HepG2 (cell line): ENCODE measurements around the gene MRPL48. TPM values are rescaled to one million over a fixed set of nuclear protein-coding genes. Genes with fewer than 3 reads are reported as not detected.

ENCODE experiments used
- ARID3A ChIP-seq: IDR thresholded peaks from 2 replicates; pipeline ENCODE4 v1.6.1; 2012; ENCODE audit warnings: low read depth, low read length, improper control_type of control experiment
- ARID4A ChIP-seq: sonication (generic); formaldehyde crosslinking; IDR thresholded peaks from 2 replicates; pipeline ENCODE4 v1.5.0; 2020; ENCODE audit warnings: mild to moderate bottlenecking, missing genetic modification reagents, borderline replicate concordance
- DDIT3 ChIP-seq: sonication (generic); formaldehyde crosslinking; IDR thresholded peaks from 2 replicates; pipeline ENCODE4 v1.4.0; 2020; ENCODE audit warnings: mild to moderate bottlenecking, missing genetic modification reagents
- HES4 ChIP-seq: sonication (generic); formaldehyde crosslinking; IDR thresholded peaks from 2 replicates; pipeline ENCODE4 v1.9.0; 2021; ENCODE audit warnings: mild to moderate bottlenecking, missing genetic modification reagents, borderline replicate concordance
- HNRNPLL ChIP-seq: fragments of 200-400 bp; formaldehyde crosslinking; IDR thresholded peaks from 2 replicates; pipeline ENCODE4 v1.6.1; 2017; ENCODE audit warnings: mild to moderate bottlenecking, low read depth, low read length; ENCODE audit not compliant: poor library complexity, severe bottlenecking
- KLF13 ChIP-seq: sonication (generic); formaldehyde crosslinking; IDR thresholded peaks from 2 replicates; pipeline ENCODE4 v1.4.0; 2020; ENCODE audit warnings: mild to moderate bottlenecking, missing genetic modification reagents
- SOX6 ChIP-seq, 2 experiments: fragments of 450-650 bp in 1 of 2; sonication (generic) in 1 of 2; formaldehyde crosslinking in 1 of 2; IDR thresholded peaks; 2 replicates each; pipeline versions ENCODE4 v1.4.0 to v1.6.1; 2017 to 2020; ENCODE audit warnings: antibody characterized with exemption in 1 of 2, mild to moderate bottlenecking in 1 of 2, missing genetic modification reagents in 1 of 2
- ZFX ChIP-seq: sonication (generic); formaldehyde crosslinking; IDR thresholded peaks from 2 replicates; pipeline ENCODE4 v1.4.0; 2020; ENCODE audit warnings: mild to moderate bottlenecking, low read depth, missing genetic modification reagents, moderate library complexity
- ZMYM3 ChIP-seq: sonication (generic); formaldehyde crosslinking; IDR thresholded peaks from 2 replicates; pipeline ENCODE4 v1.5.1; 2020; ENCODE audit warnings: mild to moderate bottlenecking, missing genetic modification reagents
- ZNF138 ChIP-seq: sonication (generic); formaldehyde crosslinking; IDR thresholded peaks from 2 replicates; pipeline ENCODE4 v1.5.0; 2020; ENCODE audit warnings: mild to moderate bottlenecking, low read depth, missing genetic modification reagents
- ZNF235 ChIP-seq: sonication (generic); formaldehyde crosslinking; IDR thresholded peaks from 2 replicates; pipeline ENCODE4 v1.8.1; 2023; ENCODE audit warnings: mild to moderate bottlenecking, missing genetic modification reagents, borderline replicate concordance
- ZNF333 ChIP-seq: sonication (generic); formaldehyde crosslinking; IDR thresholded peaks from 2 replicates; pipeline ENCODE4 v1.4.0; 2020; ENCODE audit warnings: mild to moderate bottlenecking, missing genetic modification reagents, borderline replicate concordance
- ZNF44 ChIP-seq: sonication (generic); formaldehyde crosslinking; IDR thresholded peaks from 2 replicates; pipeline ENCODE4 v1.5.1; 2020; ENCODE audit warnings: mild to moderate bottlenecking, missing genetic modification reagents
- ZNF776 ChIP-seq: sonication (generic); formaldehyde crosslinking; IDR thresholded peaks from 2 replicates; pipeline ENCODE4 v1.4.0; 2020; ENCODE audit warnings: mild to moderate bottlenecking, missing genetic modification reagents
- polyA plus RNA-seq, 8 experiments: library from polyadenylated mRNA; depleted of rRNA in 3 of 8; stranded (reverse) in 7 of 8; unstranded in 1 of 8; fragments of >200 nt; fragmentation: Illumina TruSeq in 4 of 8; extraction: Trizol in 4 of 8; gene quantifications; 2 replicates each; pipeline versions ENCODE4 v1.2.1 to v1.2.3, GENCODE V29; 2011 to 2016; ENCODE audit warnings: low read depth in 4 of 8, missing spikeins in 1 of 8, mixed read lengths in 1 of 8; ENCODE audit not compliant: insufficient read depth in 1 of 8
- total RNA-seq, 5 experiments: library from RNA; depleted of rRNA; stranded (reverse); fragments of >200 nt; fragmentation: Illumina TruSeq; extraction: Trizol; gene quantifications; 2 replicates each; pipeline ENCODE4 v1.2.3, GENCODE V29; 2016; ENCODE audit warnings: low read depth in 1 of 5
- TF ChIP-seq, protein P1 (sequence below): sonication (generic); formaldehyde crosslinking; IDR thresholded peaks from 2 replicates; pipeline ENCODE4 v1.8.0; 2022; ENCODE audit warnings: mild to moderate bottlenecking, missing genetic modification reagents; ENCODE audit not compliant: insufficient replicate concordance
- TF ChIP-seq, protein P2 (sequence below): sonication (generic); formaldehyde crosslinking; IDR thresholded peaks from 2 replicates; pipeline ENCODE4 v1.4.0; 2020; ENCODE audit warnings: mild to moderate bottlenecking, missing genetic modification reagents

The MRPL48 gene
- total and polyA plus RNA-seq, 2 of the 13 experiments (the other 11 are each of a cell fraction or from before 2014, with no cell fraction given): 61.2 to 67.9 TPM

DNA sequence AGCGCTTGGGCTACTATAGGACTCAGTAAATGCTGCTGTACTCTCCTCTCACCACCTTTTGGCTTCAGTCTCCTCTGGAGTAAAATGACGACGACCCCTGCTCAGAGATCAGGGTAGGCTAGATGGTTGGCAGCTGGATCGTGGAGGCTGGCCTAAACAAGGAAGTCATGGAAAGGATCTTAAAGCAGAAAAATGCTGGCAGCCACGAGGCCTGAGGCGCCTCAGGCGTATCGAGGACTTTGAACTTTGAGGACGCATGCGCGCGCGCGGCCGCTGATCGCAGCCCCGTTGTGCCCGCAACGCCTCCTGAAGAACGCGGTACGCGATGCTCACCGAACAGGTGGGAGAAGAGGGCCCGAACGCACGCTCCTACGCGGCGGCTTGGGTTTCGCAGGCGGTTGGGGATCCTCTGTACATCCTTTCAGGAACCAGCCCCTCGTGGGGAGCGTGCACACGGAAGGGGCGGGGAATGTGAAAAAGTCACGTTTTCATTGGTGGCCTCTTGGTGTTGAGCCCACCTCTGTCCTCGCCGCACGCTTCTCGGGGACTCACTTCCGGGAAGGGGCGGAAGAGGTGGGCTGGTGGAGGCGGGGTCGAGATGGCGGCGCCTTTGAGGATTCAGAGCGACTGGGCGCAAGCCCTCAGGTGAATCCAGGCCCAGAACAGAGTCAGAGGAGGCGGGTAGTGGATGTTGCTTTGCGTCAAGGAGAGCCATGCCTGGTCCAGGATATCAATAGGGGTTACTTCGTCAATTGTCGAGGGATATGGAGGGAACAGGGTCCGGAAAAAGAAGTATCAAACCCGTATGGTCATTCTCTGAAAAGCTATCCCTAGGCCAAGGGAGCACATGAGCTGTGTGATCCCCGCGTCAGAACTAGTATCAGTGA, 89.0 kb downstream of the MRPL48 start, which contains the start of the genes COA4 and PAAF1 (continued):
- TF ChIP-seq HNRNPLL: peak; percentile 85
- peak; percentile 94 for TF ChIP-seq ARID4A (CRISPR knock-in tag)
- TF ChIP-seq ZNF138 (CRISPR knock-in tag): 0 out of 2 replicates have a peak, but pooled peaks have one; percentile 55
- TF ChIP-seq KLF13 (CRISPR knock-in tag): 0 out of 2 replicates have a peak, but pooled peaks have one; percentile 48
- peak; percentile 54 for TF ChIP-seq ZNF235 (CRISPR knock-in tag)
- TF ChIP-seq ZNF44 (CRISPR knock-in tag): 0 out of 2 replicates have a peak, but pooled peaks have one; percentile 79
- TF ChIP-seq DDIT3 (CRISPR knock-in tag): no peak
- TF ChIP-seq SOX6 (IDR thresholded peaks at IDR 0.05): no peak
- TF ChIP-seq SOX6 (CRISPR knock-in tag; IDR thresholded peaks at IDR 0.05): peak; percentile 61
- TF ChIP-seq, protein P1, sequence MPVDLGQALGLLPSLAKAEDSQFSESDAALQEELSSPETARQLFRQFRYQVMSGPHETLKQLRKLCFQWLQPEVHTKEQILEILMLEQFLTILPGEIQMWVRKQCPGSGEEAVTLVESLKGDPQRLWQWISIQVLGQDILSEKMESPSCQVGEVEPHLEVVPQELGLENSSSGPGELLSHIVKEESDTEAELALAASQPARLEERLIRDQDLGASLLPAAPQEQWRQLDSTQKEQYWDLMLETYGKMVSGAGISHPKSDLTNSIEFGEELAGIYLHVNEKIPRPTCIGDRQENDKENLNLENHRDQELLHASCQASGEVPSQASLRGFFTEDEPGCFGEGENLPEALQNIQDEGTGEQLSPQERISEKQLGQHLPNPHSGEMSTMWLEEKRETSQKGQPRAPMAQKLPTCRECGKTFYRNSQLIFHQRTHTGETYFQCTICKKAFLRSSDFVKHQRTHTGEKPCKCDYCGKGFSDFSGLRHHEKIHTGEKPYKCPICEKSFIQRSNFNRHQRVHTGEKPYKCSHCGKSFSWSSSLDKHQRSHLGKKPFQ (CRISPR knock-in tag): no peak
- no peak for TF ChIP-seq ARID3A
- peak; percentile 97 for TF ChIP-seq ZFX (CRISPR knock-in tag)
- peak; percentile 27; the same call in 1 of the 2 replicates for TF ChIP-seq ZMYM3 (CRISPR knock-in tag)
- peak; percentile 87 for TF ChIP-seq ZNF776
- TF ChIP-seq ZNF333 (CRISPR knock-in tag): peak; percentile 82; the same call in 1 of the 2 replicates
- TF ChIP-seq, protein P2, sequence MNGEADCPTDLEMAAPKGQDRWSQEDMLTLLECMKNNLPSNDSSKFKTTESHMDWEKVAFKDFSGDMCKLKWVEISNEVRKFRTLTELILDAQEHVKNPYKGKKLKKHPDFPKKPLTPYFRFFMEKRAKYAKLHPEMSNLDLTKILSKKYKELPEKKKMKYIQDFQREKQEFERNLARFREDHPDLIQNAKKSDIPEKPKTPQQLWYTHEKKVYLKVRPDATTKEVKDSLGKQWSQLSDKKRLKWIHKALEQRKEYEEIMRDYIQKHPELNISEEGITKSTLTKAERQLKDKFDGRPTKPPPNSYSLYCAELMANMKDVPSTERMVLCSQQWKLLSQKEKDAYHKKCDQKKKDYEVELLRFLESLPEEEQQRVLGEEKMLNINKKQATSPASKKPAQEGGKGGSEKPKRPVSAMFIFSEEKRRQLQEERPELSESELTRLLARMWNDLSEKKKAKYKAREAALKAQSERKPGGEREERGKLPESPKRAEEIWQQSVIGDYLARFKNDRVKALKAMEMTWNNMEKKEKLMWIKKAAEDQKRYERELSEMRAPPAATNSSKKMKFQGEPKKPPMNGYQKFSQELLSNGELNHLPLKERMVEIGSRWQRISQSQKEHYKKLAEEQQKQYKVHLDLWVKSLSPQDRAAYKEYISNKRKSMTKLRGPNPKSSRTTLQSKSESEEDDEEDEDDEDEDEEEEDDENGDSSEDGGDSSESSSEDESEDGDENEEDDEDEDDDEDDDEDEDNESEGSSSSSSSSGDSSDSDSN: peak; percentile 91
- TF ChIP-seq HES4 (CRISPR knock-in tag): no peak
